KMS-11 (cell line): ENCODE data around the gene UBE2D1.
A peak's percentile ranks its signal among the peaks of the same experiment; 100 is the strongest.

ENCODE experiments used
- H2AFZ ChIP-seq: fragments of 200-600 bp; sonication (generic); 2 replicates; pipeline ENCODE4 v1.6.1; 2016; ENCODE audit warnings: antibody characterized with exemption, mixed run types, low read depth
- H3K27ac ChIP-seq: fragments of 200-600 bp; sonication (generic); 2 replicates; pipeline ENCODE4 v1.6.1; 2016; ENCODE audit warnings: mild to moderate bottlenecking, mixed run types
- H3K27me3 ChIP-seq: fragments of 200-600 bp; sonication (generic); 2 replicates; pipeline ENCODE4 v1.6.1; 2017; ENCODE audit warnings: mild to moderate bottlenecking, low read depth, mixed run types, moderate library complexity; ENCODE audit not compliant: insufficient read depth
- H3K36me3 ChIP-seq: fragments of 200-600 bp; sonication (generic); 2 replicates; pipeline ENCODE4 v1.6.1; 2017; ENCODE audit warnings: mild to moderate bottlenecking, mixed run types; ENCODE audit not compliant: insufficient read depth
- H3K4me1 ChIP-seq: fragments of 200-600 bp; sonication (generic); 2 replicates; pipeline ENCODE4 v1.6.1; 2016; ENCODE audit warnings: mild to moderate bottlenecking, low read depth, mixed run types; ENCODE audit not compliant: poor library complexity, severe bottlenecking
- H3K4me2 ChIP-seq: fragments of 200-600 bp; sonication (generic); 2 replicates; pipeline ENCODE4 v1.7.0; 2016; ENCODE audit warnings: mild to moderate bottlenecking, mixed run types
- H3K4me3 ChIP-seq: fragments of 200-600 bp; sonication (generic); IDR thresholded peaks from 2 replicates; pipeline ENCODE4 v1.6.1; 2017; ENCODE audit warnings: low read depth, low read length, mixed read lengths; ENCODE audit not compliant: insufficient read depth
- H3K79me2 ChIP-seq: fragments of 200-600 bp; sonication (generic); 2 replicates; pipeline ENCODE4 v1.6.1; 2016; ENCODE audit warnings: low read depth, mixed run types; ENCODE audit not compliant: insufficient read depth
- H3K9ac ChIP-seq: fragments of 200-600 bp; sonication (generic); 2 replicates; pipeline ENCODE4 v1.6.1; 2016; ENCODE audit warnings: mild to moderate bottlenecking, mixed run types
- H4K20me1 ChIP-seq: fragments of 200-600 bp; sonication (generic); 2 replicates; pipeline ENCODE4 v1.6.1; 2016; ENCODE audit warnings: mild to moderate bottlenecking, mixed run types; ENCODE audit not compliant: insufficient read depth
- TF ChIP-seq, protein P1 (sequence below): fragments of 200-600 bp; sonication (generic); conservative IDR thresholded peaks from 2 replicates; pipeline ENCODE4 v1.6.1; 2017; ENCODE audit warnings: low read depth, mild to moderate bottlenecking, antibody characterized with exemption, low read length, moderate library complexity, mixed read lengths

Gene UBE2D1

DNA sequence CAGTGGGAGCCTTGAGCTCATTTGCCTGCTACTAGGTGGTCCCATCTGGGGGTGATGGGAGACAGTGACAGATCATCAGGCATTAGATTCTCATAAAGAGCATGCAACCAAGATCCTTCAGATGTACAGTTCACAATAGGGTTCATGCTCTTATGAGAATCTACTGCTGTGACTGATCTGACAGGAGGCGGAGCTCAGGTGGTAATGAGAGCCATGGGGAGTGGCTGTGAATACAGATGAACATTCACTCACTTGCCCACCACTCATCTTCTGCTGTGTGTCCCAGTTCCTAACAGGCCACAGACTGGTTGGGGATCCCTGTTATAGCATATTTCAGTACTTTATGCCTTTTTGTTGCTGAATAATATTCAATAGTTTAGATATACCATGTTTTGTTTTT is 6.6 kb upstream of the UBE2D1 start:
- TF ChIP-seq, protein P1, sequence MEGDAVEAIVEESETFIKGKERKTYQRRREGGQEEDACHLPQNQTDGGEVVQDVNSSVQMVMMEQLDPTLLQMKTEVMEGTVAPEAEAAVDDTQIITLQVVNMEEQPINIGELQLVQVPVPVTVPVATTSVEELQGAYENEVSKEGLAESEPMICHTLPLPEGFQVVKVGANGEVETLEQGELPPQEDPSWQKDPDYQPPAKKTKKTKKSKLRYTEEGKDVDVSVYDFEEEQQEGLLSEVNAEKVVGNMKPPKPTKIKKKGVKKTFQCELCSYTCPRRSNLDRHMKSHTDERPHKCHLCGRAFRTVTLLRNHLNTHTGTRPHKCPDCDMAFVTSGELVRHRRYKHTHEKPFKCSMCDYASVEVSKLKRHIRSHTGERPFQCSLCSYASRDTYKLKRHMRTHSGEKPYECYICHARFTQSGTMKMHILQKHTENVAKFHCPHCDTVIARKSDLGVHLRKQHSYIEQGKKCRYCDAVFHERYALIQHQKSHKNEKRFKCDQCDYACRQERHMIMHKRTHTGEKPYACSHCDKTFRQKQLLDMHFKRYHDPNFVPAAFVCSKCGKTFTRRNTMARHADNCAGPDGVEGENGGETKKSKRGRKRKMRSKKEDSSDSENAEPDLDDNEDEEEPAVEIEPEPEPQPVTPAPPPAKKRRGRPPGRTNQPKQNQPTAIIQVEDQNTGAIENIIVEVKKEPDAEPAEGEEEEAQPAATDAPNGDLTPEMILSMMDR = no peak
- no peak overlapping the region for H3K4me2 ChIP-seq

DNA sequence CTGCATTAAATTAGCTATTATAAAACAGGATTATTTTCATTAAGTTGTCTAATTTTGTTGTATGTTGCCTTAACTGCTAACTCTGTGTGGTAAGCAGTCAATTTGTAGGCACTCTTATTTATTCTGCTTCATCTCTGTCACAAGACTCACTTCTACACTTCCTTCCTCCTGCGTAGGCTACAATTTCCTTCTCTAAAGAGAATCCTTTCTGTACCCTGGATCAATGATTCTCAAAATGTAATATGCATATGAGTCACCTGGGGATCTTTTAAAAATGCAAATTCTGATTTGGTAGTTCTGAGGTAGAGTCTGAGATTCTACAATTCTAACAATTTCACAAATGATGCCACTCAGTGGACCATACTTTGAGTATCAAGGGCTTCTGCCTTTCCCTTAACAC is 4.4 kb upstream of the UBE2D1 start:
- no peaks in the 10 kb centered on the region for H3K79me2 ChIP-seq
- no peak overlapping the region for H2AFZ ChIP-seq
- no peak overlapping the region for H3K27ac ChIP-seq
- no peaks in the 10 kb centered on the region for H3K27me3 ChIP-seq
- H3K4me3 ChIP-seq = no peak overlapping the region
- TF ChIP-seq, protein P1 = no peak
- H3K9ac ChIP-seq = no peak overlapping the region
- H3K4me1 ChIP-seq = no peaks in the 10 kb centered on the region
- no peak overlapping the region for H3K4me2 ChIP-seq
- H4K20me1 ChIP-seq = no peaks in the 10 kb centered on the region
- H3K36me3 ChIP-seq = no peaks in the 10 kb centered on the region

More for the DNA sequence above, 6.6 kb upstream of the UBE2D1 start:
- Histone ChIP-seq H2AFZ (no peak overlapping the region), H3K79me2 (no peaks in the 10 kb centered on the region), H3K9ac (no peak overlapping the region), H3K4me3 (no peak overlapping the region), H3K27ac (no peak overlapping the region), H3K4me1 (peaks cover under 1% of the 10 kb centered on the region), H3K27me3 (no peaks in the 10 kb centered on the region), H4K20me1 (no peaks in the 10 kb centered on the region), H3K36me3 (no peaks in the 10 kb centered on the region)

DNA sequence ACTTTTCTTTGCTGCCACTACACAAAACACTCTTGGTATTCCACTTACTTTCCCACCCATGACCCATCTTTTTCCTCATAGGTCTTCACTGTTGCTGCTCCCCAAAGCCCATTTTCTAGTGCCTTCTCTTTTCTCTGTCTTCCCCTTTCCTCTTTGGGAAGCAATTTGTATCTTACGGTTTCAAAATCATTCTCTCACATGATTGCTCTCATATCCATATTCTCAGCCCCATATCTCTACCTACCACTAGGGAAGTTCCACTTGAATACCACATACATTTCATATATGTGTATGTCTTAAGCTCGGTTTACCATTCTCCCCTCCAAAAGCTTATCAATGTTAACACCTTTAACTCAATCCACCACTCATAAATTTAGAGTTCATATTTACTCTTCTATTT is 3.2 kb upstream of the UBE2D1 start:
- Histone ChIP-seq H3K27ac (no peak overlapping the region), H3K4me3 (no peak overlapping the region), H4K20me1 (no peaks in the 10 kb centered on the region), H2AFZ (no peak overlapping the region), H3K9ac (no peak overlapping the region), H3K4me1 (peaks cover 7% of the 10 kb centered on the region), H3K79me2 (peaks cover 3% of the 10 kb centered on the region; the same call in 1 of the 2 replicates), H3K27me3 (no peaks in the 10 kb centered on the region), H3K4me2 (no peak overlapping the region), H3K36me3 (no peaks in the 10 kb centered on the region)
- TF ChIP-seq, protein P1 = no peak

DNA sequence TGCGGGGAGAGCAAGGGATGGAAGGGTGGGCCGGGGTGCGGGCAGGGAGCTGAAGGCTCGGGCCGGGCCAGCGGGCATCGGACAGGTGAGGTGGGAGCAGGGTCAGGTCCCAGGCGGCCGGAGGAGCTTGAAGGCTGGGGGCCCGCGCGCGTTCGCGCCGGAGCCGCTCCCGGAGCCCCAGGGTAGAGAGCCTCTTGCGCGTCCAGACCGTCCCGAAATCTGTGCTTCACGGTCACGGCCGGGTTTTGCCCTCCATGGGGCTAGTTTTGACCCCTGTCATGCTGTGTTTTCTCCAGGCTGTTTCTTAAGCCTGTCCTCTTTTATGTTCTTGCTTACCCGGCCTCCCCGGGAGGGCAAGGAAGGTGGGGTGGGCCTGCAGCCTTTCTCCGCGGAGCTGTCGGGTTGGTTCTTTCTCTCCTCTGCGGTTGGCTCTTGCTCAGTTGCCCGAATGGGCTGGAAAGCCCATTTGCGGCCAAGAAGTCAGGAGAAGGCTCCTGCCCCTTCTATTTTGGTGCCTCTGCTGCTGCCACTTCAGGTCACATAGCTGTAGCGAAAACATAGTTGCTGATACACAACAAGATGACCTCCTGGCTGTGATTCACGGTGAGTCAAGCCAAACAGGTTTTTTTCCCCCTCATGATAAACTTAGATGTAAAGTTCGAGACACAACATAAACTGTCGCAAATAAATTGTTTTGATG is 650 bp downstream of the UBE2D1 start:
- Histone ChIP-seq H3K79me2 (peaks cover 18% of the 10 kb centered on the region; the same call in 1 of the 2 replicates), H3K4me2 (peak overlapping the region; percentile 52), H3K4me1 (peaks cover 7% of the 10 kb centered on the region), H3K27ac (no peak overlapping the region), H3K27me3 (no peaks in the 10 kb centered on the region), H2AFZ (peak overlapping the region; percentile 86), H3K9ac (peak overlapping the region; percentile 70; the same call in 1 of the 2 replicates), H3K36me3 (no peaks in the 10 kb centered on the region), H4K20me1 (no peaks in the 10 kb centered on the region), H3K4me3 (no peak overlapping the region)
- TF ChIP-seq, protein P1 = no peak
